IgD-negative memory B cell (primary cell): ENCODE data around the gene LILRB3. TPM values are rescaled to one million over a fixed set of nuclear protein-coding genes. Genes with fewer than 3 reads are reported as not detected.
"Not testable (repeated sequence)": the region's sequence is repeated elsewhere in the genome, so short reads cannot be mapped to it uniquely, and the experiment has no call there.

Experiments
- H3K27ac Mint-ChIP-seq, 3 donors: one replicate each; pipeline ENCODE4 v1.8.0; 2020 to 2022; ENCODE audit warnings: mild to moderate bottlenecking in 3 of 3, mixed read lengths in 3 of 3, moderate library complexity in 1 of 3
- H3K27me3 Mint-ChIP-seq: one replicate; pipeline ENCODE4 v1.8.0; 2021; ENCODE audit warnings: mixed read lengths
- H3K36me3 Mint-ChIP-seq: one replicate; pipeline ENCODE4 v1.8.0; 2020; ENCODE audit warnings: mild to moderate bottlenecking, mixed read lengths
- H3K4me1 Mint-ChIP-seq, 3 donors: one replicate each; pipeline ENCODE4 v1.8.0; 2020 to 2022; ENCODE audit warnings: mixed read lengths in 3 of 3, mild to moderate bottlenecking in 1 of 3
- H3K4me3 Mint-ChIP-seq, 4 donors: one replicate each; pipeline ENCODE4 v1.8.0; 2020 to 2022; ENCODE audit warnings: mild to moderate bottlenecking in 4 of 4, mixed read lengths in 4 of 4, moderate library complexity in 3 of 4
- H3K9me3 Mint-ChIP-seq, 3 donors: one replicate each; pipeline ENCODE4 v1.8.0; 2020 to 2021; ENCODE audit warnings: mixed read lengths in 3 of 3, mild to moderate bottlenecking in 1 of 3
- polyA plus RNA-seq: library from polyadenylated mRNA; unstranded; fragments of 300-500 nt; fragmentation: Illumina TruSeq; gene quantifications from one replicate; pipeline ENCODE4 v1.2.3, GENCODE V29; 2021

LILRB3 gene
- polyA plus RNA-seq, 1 donor from 2014 or later: 0.16 TPM

DNA sequence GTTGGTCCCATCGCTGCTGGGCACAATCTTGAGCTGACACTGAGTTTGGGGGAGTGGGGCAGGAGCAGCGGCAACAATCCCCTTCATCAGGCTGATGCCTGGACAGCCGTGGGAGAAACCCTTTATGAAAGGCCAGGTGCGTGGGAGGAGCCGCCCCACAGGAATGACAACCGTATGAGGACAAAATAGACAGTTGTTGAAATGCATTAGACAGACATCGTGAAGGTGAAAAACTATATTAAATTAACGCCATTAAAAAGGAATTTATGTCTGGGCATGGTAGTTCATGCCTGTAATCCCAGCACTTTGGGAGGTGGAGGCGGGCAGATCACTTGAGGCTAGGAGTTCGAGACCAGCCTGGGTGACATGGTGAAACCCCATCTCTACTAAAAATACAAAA is 1.8 kb upstream of the LILRB3 start:
- H3K27me3 Mint-ChIP-seq: peaks cover 24% of the 10 kb centered on the region
- not testable (repeated sequence) for H3K36me3 Mint-ChIP-seq, H3K27ac Mint-ChIP-seq, H3K4me1 Mint-ChIP-seq, H3K9me3 Mint-ChIP-seq, H3K4me3 Mint-ChIP-seq

DNA sequence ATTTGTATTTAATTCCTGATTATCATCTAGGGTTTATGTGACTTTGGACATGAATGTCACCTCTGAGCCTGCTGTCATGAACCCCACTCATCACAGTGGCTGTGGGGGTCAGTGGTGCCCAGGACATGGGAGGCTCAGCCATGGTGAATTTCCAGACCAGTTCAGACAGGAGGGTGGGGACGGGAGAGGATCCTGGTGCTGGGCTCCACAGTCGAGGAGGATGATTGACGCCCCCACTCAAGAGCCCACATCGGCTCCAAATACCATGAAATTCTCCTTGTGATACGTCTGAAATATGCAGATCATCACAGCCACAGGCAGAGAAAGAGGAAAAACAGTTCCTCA is 1.1 kb upstream of the LILRB3 start:
- H3K4me1 Mint-ChIP-seq, H3K27ac Mint-ChIP-seq, H3K9me3 Mint-ChIP-seq, H3K4me3 Mint-ChIP-seq, H3K36me3 Mint-ChIP-seq: not testable (repeated sequence)
- H3K27me3 Mint-ChIP-seq: peaks cover 21% of the 10 kb centered on the region

DNA sequence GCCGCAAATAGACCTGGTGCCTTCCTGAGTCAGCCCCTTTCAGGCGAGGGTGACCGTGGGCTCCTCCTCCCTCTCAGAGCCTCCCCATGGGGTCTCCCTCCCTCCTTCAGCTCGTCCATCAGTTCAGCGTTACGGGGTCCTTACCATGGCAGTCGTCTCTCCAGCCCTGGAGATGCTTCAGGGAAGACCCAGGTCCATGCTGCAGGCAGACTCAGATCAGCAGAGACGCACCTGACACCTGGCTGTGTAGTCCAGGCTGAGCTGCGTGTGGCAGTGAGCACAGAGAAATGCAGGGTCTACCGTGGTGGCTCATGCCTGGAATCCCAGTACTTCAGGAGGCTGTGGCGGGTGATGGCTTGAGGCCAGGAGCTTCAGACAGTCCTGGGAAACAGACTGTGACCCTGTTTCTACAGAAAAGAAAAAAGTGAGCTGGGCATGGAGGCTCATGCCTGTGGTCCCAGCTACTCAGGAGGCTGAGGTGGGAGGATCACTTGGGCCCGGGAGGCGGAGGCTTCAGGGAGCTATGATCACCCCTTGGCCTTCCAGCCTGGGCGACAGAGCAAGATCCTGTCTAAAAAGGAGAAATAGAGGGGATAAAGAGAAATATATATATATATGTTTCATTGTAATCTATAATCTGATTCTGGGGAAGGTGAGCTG is 600 bp upstream of the LILRB3 start:
- peaks cover 17% of the 10 kb centered on the region for H3K27me3 Mint-ChIP-seq
- H3K36me3 Mint-ChIP-seq, H3K4me1 Mint-ChIP-seq, H3K4me3 Mint-ChIP-seq, H3K9me3 Mint-ChIP-seq, H3K27ac Mint-ChIP-seq: not testable (repeated sequence)

GRCh38 chr19:54221947-54222346 is 860 bp downstream of the LILRB3 start:
- not testable (repeated sequence) for H3K27ac Mint-ChIP-seq, H3K36me3 Mint-ChIP-seq, H3K4me1 Mint-ChIP-seq

DNA sequence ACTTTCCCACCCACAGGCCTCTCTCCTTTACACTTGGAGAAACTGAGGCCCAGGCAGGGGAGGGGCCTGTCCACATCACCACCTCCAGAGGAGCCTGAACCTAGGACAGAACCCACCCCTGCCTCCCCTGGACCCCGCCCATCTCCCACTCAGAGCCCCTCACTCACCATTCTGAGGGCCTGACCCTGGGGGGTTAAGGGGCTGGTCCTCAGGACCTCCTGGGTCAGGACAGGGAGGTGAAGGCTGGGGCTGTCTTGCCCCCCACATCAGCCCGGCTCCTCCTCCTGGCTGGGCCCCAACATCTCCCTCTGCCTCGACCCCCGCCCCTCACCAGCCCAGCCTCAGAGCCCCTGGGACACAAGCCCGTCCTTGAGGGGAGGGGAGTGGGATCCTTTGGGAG is 3.1 kb downstream of the LILRB3 start:
- not testable (repeated sequence) for H3K9me3 Mint-ChIP-seq, H3K27ac Mint-ChIP-seq, H3K4me1 Mint-ChIP-seq, H3K36me3 Mint-ChIP-seq, H3K4me3 Mint-ChIP-seq
- H3K27me3 Mint-ChIP-seq: peaks cover 13% of the 10 kb centered on the region

More at GRCh38 chr19:54221947-54222346, 860 bp downstream of the LILRB3 start:
- not testable (repeated sequence) for H3K9me3 Mint-ChIP-seq, H3K4me3 Mint-ChIP-seq
- peaks cover 13% of the 10 kb centered on the region for H3K27me3 Mint-ChIP-seq

GRCh38 chr19:54218960-54219661 is 3.7 kb downstream of the LILRB3 start:
- Mint-ChIP-seq H3K9me3 (peaks cover 0 to 1% (median 1%) of the 10 kb centered on the region in 3 donors), H3K36me3 (no peaks in the 10 kb centered on the region), H3K27ac (no peak overlapping the region), H3K4me1 (peaks cover 0 to 4% (median 3%) of the 10 kb centered on the region in 3 donors), H3K4me3 (no peak overlapping the region), H3K27me3 (peaks cover 13% of the 10 kb centered on the region)

- Mint-ChIP-seq H3K36me3 (no peaks in the 10 kb centered on the region), H3K4me3 (no peak overlapping the region), H3K27me3 (peaks cover 6% of the 10 kb centered on the region), H3K27ac (no peak overlapping the region), H3K9me3 (peaks cover 0 to 3% (median 1%) of the 10 kb centered on the region in 3 donors), H3K4me1 (peaks cover 0 to 2% (median 1%) of the 10 kb centered on the region in 3 donors)
Observed at GRCh38 chr19:54218259-54218658, 4.5 kb downstream of the LILRB3 start.

DNA sequence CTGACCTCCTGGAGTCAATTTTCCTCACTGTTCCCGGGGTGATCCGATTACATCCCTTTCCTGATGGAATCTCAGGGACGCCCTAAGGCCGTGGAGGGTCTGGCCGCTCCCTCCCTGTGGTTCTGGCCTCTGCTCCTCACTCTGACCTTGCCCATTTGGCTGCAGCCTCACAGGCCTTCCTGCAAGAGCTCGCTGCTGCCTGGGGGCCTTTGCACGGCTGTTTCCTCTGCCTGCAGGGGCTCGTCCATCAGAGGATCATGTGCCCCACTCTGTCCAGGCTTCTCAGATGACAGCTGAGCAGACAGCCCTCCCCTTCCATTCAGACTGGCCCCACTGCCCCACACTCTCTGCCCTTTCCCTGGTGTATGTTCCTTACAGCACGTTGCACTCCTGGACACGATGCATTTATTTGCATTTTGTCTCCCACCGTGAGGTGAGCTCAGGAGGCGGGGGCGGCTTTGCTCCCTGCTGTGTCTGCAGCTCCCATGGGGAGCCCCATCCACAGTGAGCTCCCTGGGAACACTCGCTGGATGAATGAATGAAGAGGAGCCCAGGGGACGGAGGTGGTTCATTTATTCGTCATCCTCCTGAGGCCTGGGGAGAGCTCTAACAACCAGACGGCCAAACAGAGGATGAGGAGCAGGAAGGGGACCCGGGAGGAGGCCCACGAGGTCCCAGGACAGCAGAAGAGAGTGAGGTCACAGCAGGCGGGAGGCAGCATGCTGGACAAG is 5.1 kb downstream of the LILRB3 start:
- H3K27me3 Mint-ChIP-seq, H3K9me3 Mint-ChIP-seq, H3K4me3 Mint-ChIP-seq, H3K36me3 Mint-ChIP-seq, H3K27ac Mint-ChIP-seq, H3K4me1 Mint-ChIP-seq: not testable (repeated sequence)

DNA sequence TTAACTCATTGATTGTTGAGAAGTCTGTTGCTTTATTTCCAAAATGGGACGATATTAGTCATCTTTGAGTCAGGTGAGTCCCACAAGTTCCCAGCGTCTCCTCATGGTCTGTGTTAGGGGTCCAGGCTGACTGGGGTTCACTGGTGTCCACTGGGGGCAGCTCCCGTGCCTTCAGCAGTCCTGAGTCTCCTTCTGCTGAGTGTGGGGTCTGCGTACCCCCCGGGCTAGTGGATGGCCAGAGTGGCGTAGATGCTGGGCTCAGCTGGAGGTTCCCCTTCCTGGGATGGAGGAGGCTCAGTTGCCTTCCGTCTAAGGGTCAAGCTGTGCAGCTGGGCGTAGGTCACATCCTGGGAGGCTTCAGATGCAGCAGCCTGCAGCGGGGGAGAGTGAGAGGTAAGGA is 5.9 kb downstream of the LILRB3 start:
- Mint-ChIP-seq H3K4me3 (peak overlapping the region in 1 of 4 donors; percentile 54), H3K9me3 (peaks cover 0 to 3% (median 1%) of the 10 kb centered on the region in 3 donors), H3K27ac (no peak overlapping the region), H3K27me3 (peaks cover 2% of the 10 kb centered on the region), H3K36me3 (peaks cover 1% of the 10 kb centered on the region), H3K4me1 (peaks cover 0 to 1% (median 0%) of the 10 kb centered on the region in 3 donors)

- not testable (repeated sequence) for H3K27me3 Mint-ChIP-seq, H3K36me3 Mint-ChIP-seq, H3K27ac Mint-ChIP-seq, H3K4me3 Mint-ChIP-seq, H3K9me3 Mint-ChIP-seq
- H3K4me1 Mint-ChIP-seq: peaks cover 5 to 12% (median 8%) of the 10 kb centered on the region in 3 donors
Observed at GRCh38 chr19:54214734-54215133, 8.1 kb downstream of the LILRB3 start.

- not testable (repeated sequence) for H3K27me3 Mint-ChIP-seq, H3K9me3 Mint-ChIP-seq, H3K36me3 Mint-ChIP-seq, H3K27ac Mint-ChIP-seq, H3K4me3 Mint-ChIP-seq
- H3K4me1 Mint-ChIP-seq: peaks cover 5 to 12% (median 10%) of the 10 kb centered on the region in 3 donors
Observed at GRCh38 chr19:54214217-54214616, 8.6 kb downstream of the LILRB3 start.

GRCh38 chr19:54211235-54211634 is 11.6 kb downstream of the LILRB3 start:
- peaks cover 1% of the 10 kb centered on the region for H3K36me3 Mint-ChIP-seq
- peaks cover 24 to 35% (median 25%) of the 10 kb centered on the region in 3 donors for H3K4me1 Mint-ChIP-seq
- H3K27ac Mint-ChIP-seq: peak overlapping the region; percentile 7 to 79 (median 73)
- H3K9me3 Mint-ChIP-seq: peaks cover 0 to 3% (median 1%) of the 10 kb centered on the region in 3 donors
- peak overlapping the region in 2 of 4 donors; percentile 9 to 10 for H3K4me3 Mint-ChIP-seq
- no peaks in the 10 kb centered on the region for H3K27me3 Mint-ChIP-seq

DNA sequence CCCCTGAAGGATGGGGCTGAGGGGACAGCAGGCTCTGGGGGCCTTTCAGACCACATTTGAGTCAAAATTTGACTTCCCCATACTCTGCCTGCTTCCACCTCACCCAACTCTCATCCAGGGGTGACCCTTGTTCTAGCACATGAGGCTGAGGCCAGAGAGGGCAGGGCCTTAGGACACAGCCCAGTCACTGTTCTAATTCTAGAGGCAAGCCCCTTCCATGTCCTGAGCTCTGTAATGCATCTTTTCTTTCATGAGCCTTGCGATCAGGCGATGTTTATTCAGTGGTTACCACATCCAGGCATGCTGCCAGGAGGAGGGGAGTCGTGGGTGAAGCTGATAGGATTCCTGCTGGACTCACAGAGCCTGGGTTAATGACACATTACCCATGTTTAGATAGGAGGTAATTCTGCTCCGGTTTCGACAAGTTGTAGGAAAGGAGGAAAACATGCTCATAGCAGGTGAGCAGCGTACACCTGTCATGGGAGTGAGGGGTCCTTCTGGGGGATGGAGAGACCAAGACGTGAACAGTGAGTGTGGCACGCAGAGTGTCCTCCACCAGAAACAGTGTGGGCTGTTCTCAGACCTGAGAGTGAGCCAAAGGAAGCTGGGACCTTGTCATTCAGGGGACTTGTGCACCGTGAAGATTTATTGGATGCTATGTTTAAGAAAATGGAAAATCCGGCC is 12.9 kb downstream of the LILRB3 start:
- H3K27ac Mint-ChIP-seq: peak overlapping the region; percentile 7 to 76 (median 17)
- peak overlapping the region in 1 of 4 donors; percentile 76 for H3K4me3 Mint-ChIP-seq
- peaks cover 1% of the 10 kb centered on the region for H3K36me3 Mint-ChIP-seq
- no peaks in the 10 kb centered on the region for H3K27me3 Mint-ChIP-seq
- peaks cover 0 to 3% (median 1%) of the 10 kb centered on the region in 3 donors for H3K9me3 Mint-ChIP-seq
- H3K4me1 Mint-ChIP-seq: peaks cover 31 to 37% (median 34%) of the 10 kb centered on the region in 3 donors

DNA sequence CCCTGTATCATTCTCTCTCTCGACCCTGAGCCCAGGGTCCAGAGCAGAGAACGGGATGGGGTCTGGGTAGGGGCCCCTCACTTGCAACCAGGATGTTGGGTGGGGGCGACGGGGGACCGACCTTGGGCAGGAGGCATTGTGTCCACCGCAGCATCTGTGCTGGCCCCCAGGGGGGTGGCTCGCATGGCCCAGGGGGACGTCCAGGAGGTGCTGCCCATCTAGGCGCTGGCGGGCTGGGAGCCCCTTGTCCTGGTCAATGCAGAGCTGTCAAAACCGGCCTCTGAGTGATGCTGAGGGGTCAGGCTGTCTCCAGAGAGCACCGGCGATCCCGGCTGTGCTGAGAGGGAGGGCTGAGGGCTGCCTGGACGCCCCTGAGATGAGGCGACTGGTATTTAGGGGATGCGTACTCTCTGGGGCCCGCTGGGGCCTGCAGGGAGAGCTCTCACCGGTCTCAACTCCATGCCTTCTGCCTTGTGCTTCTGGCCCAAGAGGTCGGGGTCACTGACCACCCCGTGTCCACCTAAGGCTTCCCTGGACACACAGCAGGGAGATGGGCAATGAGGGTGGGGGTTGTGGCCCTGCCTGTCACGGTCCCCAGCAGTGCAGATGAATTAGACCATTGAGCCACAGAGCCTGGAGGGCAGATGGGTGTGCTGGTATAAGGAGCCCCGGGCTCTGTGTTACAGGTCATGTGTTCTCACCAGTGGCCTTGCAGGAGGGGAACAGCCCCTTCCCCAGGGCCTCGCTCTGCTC is 13.6 kb downstream of the LILRB3 start:
- Mint-ChIP-seq H3K4me3 (peak overlapping the region in 2 of 4 donors; percentile 76 to 82), H3K36me3 (peaks cover 8% of the 10 kb centered on the region), H3K27ac (peak overlapping the region in 2 of 3 donors; percentile 17 to 94), H3K27me3 (no peaks in the 10 kb centered on the region), H3K4me1 (peaks cover 38 to 43% (median 40%) of the 10 kb centered on the region in 3 donors), H3K9me3 (peaks cover 0 to 2% (median 1%) of the 10 kb centered on the region in 3 donors)
